Stimulated activated naive CD4-positive, alpha-beta T cell (primary cell): ENCODE measurements around the gene KRTAP10-8.
"Not testable (repeated sequence)": the region's sequence is repeated elsewhere in the genome, so short reads cannot be mapped to it uniquely, and the experiment has no call there.

Experiments
- DNase-seq, 6 experiments: peaks; one replicate each; lab custom pipeline; 2025; lab: John Stamatoyannopoulos, UW

KRTAP10-8 gene

DNA sequence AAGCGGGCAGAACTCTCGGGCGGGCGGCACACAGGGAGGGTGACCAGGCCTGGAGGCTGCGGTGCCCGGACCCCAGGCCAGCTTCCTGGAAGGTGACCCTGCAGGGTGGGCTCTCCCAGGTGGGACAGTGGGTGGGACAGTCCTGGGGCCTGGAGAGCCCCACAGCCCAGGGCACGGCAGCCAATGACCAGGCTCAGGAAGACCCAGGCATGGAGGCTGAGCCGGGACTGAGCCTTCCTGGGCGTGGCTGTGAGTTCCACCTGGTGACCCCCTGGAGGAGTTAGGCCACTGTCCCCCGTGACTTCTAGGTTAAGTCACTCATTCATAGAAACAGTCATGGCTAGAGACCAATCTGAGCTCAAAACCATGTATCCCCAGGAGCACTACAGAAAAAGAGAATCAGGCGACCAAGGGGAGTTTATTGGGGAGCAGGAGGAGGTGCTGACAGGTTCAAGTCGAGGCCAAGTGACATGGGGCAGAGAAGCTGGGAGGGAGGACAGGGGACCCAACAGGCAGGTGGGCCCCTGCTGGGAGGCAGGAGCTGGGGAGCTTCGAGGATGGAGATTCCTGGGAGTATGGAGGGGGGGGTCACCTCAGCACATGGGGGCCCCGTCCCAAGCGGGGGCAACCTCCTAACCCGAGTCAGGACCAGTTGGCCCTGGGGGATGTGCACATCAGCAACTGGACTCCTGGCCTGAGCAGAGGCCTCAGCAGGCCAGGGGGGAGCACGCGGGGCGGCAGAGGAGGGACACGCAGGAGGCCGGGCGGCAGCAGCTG is 32.6 kb upstream of the KRTAP10-8 start:
- no peak for DNase-seq

DNA sequence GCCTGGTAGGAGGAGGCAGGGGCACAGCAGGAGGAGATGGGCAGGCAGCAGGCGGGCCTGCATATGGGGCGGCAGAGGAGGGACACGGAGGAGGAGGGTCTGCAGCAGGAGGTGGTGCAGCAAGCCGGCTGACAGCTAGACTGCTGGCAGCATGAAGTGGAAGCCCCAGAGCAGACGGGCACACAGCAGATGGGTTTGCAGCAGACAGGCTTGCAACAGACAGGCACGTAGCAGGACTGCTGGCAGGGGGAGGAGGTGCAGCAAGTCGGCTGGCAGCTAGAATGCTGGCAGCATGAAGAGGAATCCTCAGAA is 32.1 kb upstream of the KRTAP10-8 start:
- DNase-seq = no peak

DNA sequence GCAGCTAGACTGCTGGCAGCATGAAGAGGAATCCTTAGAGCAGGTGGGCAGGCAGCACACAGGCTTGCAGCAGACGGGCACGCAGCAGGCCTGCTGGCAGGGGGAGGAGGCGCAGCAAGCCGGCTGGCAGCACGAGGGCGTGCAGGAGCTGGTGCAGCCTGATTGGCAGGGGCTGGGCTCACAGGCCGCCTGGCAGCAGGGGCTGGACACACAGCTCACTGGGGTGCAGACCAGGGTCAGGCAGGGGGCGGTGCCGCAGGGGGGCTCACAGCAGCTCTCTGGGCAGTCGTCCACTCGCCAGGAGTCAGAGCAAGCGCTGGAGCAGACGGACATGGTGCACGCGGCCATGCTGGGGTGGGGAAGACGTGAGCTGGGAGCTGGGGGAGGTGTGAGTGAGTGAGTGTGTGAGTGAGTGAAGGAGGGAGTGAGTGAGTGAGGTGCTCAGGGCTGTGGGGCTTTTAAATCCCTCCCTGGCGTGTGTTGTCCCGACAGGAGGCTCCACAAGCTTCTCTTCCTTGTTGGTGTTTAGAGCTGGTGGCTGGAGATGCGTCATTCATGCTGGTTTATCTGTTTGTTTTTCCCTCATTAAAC is 31.6 kb upstream of the KRTAP10-8 start, which contains the start of gene KRTAP10-5:
Gene KRTAP10-5 (minus strand): TSS at position 374 of the 591 bp plus-strand sequence. CDS start 26 bp downstream, at position 348.
- DNase-seq = not testable (repeated sequence)

DNA sequence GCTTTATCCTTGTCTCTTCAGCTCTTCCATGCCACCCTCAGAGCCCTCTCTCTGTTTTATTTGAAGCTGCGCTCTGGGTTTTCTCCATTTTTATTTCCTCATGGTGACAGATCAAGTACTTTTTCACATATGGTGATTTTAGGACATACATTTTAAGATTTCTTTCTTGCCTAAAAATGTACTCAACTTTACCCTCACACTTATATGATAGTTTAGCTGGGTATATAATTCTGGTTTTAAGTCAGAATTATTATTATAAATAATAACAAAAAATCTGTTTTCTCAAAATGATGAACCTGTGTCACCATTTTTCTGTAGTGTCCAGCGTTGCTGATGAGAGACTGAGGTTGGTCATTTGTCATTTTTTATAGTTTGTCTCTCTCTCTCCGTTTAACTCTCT is 30.7 kb upstream of the KRTAP10-8 start:
- no peak for DNase-seq

DNA sequence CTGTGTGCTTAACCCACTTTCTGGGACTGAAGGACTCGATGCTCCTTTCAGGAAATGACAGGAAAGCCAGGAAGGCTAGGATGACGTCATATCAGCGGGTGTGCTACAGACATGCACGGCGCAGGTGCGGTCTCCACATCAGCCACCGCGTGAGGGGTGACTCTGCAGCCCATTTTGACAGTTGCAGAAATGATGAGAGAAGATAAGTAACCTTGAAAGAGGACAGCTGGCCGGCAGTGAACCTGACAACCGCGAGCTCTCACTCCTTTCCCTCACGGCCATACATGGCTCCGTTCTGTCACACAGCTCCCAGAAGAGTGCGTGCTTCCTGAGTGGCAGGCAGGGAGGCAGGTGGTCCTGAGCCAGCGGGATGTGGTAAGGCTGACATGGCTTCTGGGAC is 29.8 kb upstream of the KRTAP10-8 start:
- DNase-seq = no peak

DNA sequence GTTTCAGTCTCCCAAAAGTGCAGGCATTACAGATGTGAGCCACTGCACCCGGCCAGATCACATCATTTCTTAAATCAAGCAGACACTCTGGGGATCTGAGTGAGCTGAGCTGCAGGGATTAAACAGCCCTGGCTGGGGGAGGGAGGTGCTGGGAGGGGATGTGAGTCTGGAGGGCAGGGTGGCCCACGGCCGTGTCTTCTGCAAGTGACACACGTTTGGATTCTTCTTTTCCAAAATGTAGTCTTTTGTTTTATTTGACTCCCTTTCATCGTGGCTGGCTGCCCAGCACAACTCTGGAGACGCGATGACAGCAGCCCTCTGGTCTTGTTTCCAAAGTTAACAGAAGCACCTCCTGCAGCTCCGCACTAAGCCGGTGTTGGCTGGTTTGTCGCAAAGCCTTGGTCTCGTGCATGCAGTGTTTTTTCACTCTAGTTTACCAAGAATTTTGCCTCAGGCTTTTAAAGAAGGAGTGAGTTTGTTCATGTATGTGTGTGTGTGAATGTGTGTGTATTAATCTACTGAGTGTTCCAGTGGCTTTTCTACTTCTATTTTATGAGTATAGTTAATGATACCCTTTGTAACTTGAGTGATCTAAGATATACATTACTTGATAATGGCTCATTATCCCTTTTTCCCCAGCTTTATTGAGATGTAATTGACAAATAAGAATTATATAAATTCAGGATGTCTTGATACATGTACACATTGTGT is 28.6 kb upstream of the KRTAP10-8 start:
- no peak for DNase-seq

DNA sequence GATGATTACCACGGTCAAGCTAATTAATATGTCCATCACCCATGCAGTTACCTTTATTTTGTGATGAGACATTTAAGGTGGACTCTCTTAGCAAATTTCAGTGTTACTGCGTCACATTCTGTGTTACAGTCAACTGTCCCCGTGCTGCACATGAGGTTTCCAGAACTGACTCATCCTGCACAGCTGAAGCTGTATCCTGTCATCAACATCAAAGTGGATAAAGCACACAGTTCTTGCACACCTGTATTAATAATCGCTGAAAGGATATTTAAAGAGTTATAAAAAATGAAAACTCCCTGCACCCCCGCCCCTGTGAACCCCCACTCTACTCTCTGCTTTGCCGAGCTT is 28.1 kb upstream of the KRTAP10-8 start:
- no peak for DNase-seq

DNA sequence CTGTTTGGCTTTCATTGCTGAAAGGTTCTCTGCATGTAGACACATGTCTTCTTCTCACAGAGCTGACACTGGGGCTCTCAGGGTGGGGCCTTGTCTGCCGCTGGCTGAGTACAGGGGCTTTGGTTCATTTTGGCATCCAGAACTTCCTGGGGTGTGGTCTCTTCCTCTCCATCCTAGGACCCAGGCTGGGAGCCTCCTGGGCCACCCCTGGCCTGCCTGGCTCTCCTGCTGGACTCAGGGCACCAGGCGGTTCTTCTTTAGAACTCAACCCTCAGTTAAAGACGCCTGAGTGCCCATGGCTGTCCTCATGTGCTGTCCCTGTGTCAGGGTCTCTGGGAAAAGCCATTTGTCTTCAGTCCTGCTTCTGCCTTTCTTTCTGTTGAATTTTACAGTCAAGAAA is 26.0 kb upstream of the KRTAP10-8 start:
- no peak for DNase-seq

DNA sequence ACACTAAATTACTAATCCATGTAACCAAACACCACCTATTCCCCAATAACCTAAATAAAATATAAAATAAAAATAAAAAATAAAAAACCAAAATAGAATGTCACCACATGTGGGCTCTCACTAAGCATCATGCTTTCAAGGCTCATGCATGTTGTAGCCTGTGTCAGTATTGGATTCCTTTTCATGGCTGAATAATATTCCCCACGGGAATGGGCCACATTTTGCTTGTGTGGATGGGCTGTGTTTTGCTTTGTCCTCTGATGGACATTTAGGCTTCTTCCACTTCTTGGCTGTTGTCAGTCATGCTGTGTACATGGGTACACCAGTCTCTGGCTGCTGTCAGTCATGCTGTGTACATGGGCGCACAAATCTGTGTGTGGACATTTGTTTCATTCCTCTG is 22.8 kb upstream of the KRTAP10-8 start:
- DNase-seq = no peak

DNA sequence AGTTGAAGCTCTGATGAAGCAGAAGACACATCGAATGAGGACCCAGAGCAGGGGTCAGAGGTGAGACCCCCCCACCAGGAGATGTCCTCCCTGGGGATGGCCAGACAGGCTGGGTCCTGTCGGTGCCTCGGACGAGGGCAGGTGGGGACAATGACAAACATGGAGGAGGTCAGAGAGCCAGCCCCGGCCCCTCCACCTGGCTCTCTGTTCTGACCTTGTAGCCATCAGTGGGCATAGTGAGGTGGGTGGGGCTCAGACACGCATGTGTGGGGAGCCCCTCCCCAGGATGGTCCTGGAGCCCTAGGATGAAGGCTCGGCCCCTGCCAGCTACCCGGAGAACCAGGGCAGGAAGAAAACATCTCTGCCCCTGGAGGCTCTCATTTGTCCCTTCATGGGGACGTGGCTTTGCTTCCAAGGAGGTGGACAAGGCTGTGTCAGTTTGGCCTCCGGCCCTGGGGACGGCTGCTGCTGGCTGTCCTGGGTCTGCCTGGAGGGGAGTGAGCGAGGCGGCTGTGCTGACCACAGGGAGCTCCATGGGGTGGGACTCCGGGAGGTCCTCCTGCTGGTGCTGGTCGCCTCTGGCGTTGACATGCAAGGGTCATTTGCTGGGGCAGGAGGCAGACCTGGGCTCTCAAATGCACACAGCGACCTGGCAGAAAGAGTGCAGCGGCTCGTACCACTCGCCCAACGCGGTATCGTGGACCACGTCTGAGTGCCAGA is 22.1 kb upstream of the KRTAP10-8 start:
- no peak for DNase-seq

DNA sequence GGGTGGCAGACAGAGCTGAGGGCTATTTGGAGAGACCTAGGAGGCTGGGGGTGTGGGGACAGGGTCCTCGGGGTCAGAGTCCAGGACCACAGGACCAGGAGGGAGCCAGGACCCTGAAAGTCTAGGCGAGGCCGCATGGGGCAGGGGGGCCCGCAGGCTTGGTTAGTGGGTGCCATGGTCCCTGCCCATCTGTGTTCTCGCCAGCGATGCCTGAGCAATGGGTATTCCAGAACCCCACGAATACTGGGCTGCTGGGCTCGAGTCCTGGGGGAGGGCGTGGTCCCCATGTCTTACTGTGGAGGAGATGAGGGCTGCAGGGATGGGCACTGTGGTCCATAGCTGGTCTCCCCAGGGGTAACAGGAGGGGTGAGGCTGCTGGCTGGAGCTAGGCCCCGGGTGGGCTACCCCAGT is 21.6 kb upstream of the KRTAP10-8 start:
- DNase-seq = no peak

DNA sequence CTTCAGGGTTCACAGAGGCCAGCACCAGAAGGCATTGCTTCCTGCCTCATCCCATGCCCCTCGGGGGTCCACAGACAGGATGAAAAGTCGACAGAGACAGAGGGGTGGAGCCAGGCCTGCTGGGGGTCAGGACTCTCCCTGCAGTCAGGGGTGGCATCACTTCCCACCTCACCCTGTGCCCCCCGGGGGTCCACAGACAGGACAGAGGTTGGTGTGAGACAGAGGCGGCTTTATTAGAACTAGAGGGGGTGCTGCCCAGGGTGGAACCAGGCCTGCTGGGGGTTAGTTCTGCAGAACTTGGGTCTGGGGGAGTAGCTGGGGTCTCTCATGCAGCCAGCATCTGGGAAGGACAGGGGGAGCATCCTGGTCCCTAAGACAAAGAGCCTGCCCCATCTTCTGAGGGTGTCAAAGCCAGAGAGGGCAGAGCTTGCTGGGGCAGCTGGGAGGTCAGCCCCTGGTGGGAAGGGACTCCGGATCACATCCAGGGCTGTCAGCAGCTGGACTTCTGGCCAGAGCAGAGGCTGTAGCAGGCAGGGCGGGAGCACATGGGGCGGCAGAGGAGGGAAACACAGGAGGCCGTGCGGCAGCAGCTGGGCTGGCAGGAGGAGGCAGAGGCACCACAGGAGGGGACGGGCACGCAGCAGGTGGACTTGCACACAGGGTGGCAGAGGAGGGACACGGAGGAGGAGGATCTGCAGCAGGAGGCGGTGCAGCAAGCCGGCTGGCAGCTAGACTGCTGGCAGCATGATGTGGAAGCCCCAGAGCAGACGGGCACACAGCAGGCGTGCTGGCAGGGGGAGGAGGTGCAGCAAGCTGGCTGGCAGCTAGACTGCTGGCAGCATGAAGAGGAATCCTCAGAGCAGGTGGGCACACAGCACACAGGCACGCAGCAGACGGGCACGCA is 20.7 kb upstream of the KRTAP10-8 start:
- not testable (repeated sequence) for DNase-seq

DNA sequence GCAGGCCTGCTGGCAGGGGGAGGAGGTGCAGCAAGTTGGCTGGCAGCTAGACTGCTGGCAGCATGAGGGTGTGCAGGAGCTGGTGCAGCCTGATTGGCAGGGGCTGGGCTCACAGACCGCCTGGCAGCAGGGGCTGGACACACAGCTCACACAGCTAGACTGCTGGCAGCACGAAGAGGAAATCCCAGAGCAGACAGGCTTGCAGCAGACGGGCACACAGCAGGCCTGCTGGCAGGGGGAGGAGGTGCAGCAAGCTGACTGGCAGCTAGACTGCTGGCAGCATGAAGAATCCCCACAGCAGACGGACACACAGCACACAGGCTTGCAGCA is 20.1 kb upstream of the KRTAP10-8 start:
- not testable (repeated sequence) for DNase-seq

DNA sequence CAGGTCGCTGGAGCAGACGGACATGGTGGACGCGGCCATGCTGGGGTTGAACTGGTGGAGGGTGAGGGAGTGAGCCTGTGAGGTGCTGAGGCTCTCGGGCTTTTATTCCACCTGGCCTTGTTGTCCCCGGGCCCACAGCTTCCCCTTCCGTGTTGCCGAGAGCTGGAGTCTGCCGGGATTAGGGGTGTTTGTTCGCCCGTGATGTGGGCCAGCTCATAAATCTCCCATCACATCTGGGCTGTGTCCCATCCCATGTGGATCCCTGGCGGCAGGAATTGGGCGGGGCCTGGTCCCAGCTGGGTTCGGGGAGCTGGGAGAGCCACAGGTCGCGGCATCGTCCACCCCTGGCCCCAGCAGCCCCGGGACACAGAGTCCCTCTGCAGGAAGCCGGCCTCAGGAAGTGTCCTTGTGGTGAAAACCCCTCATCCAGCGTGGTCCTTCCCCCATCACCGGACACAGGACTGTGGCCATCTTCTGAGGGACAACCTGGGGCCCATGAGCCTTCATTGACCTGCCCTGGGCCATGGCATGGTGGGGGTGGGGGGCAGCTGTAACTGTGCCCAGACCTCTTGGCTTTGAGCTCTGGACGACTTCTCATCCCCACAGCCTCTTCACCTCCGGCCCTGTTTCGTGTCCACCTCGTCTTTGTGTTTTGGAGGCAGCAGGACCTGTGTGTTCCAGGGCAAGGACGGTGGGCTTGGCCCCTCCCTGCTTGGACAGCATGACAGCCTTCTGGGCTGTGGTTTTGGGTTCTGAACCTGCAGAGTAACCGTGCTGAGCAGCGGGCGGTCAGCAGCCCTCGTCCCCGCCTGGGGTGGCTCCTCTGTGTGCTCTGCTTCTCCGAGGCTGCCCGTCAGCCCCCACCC is 19.2 kb upstream of the KRTAP10-8 start, which contains the start of gene KRTAP10-6:
Gene KRTAP10-6 (minus strand): TSS at position 60 of the 866 bp plus-strand sequence. CDS start 21 bp downstream, at position 39.
- no peak for DNase-seq

DNA sequence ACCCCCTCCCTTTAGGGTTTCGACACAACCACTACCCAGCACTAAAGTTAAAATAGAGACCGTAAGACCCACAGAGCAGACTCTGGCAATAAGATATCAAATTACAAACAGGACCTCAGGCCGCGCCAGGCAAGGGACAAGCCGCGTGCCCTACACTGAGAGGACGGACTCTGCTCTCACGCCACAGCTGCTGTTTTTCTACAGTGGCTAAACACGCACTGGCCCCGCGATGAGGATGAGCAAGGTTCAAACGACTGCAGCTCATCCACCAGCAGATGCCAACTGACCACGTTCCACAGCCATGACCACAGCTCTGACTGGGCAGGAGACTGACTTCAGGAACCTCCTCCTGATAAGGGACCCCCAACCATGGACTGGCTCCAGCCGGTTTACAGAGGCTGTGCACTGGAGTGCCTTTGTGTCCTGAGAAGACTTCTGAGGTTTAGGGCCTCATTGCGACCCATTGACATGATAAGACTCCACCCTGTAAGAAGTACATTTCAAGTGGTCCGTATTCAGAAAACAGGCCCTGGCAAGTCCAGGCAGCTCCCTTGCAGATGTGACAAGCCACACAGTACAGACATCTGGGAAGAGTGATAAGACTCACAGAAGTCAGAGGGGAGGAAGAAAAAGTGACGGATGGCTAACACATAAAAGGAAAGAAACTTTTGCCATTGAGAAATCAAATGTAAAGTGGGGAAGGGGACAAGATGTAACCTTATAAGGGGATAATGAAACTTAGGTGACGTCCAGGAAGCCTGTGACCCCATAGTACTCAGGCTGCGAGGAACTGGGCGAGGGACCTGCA is 18.1 kb upstream of the KRTAP10-8 start:
- no peak for DNase-seq

DNA sequence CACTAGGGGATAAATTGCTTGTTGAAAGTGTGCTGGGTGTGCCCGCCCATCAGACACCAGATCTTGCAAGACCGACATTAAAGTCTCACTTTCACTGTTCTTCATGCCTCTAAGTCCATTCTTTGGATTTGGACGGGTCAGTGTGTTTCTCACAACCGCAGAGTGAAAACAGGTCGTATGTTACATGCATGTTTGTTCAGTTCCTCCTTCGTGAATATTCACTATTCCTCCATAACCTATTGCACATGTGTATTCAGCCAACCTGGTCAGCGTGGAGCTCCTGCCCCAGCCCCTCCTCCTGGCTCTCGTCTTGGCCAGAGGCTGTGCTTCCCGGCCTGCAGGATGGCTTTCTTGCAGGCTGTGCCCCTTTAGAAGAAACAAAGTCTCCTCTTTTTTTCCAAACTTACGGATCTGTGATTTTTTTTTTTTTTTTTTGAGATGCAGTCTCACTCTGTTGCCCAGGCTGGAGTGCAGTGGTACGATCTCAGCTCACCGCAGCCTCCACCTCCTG is 17.4 kb upstream of the KRTAP10-8 start:
- DNase-seq = no peak

DNA sequence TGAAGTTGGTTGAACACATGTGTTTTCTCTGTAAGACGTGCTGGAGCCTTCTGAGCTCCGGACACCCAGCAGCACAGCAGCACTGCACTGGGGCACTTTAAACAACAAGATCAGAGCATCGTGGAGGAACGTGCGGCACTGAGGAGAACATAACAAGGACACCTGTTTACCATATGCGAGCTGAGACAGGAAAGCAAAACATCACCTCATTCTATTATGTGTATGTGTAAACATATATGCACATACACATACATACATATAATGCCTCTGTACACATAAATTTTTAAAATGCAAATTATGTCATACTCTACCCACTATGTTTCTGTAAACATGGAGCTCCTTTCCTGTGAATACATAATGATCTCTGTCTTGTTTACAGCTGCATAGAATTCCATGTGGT is 16.4 kb upstream of the KRTAP10-8 start:
- DNase-seq = no peak

DNA sequence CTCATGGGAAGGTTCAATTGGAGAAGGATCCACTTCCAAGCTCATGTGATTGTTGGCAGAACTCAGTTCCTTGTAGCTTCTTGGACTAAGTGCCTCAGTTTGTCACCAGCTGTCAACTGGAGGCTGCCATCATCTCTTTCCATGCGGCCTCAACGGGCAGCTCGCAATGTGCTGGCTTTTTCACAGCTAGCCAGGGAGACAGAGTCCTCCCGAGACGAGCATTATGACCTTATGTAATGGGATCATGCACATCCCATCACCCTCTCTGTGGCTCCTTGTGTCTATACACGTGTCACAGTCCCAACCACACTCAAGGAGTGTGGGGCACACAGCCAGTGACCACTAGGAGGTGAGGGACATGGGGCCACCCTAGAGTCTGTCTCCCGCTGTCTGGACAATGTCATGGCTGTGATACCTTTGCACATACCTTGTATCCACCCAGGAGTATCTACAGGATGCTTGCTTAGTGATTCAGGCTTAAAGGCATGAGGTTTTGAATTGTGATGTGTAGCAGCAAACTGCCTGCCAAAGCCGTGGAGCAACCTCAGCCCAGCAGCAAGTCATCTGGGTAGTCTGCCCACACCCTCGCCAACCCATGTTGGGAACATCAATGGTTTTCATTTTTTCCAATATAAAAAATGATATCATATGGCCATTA is 15.7 kb upstream of the KRTAP10-8 start:
- DNase-seq = no peak

DNA sequence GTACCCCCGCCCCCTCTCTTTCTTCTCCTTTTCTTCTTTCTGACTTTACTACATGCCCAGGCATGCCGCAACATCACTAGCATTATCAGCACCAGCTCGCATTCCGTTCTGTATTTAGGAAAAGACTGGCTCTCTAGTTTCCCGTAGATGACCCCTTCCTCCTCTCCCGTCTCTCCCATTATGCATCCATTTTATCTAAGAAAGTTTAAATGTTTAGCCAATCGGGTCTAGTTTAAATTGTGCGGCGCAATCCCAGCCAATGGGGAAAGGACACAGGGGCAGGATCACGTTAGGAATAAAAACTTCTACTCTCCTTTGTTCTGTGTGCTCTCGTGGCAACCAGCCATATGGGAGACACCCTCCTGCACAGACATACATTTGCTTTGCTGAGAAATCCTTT is 13.8 kb upstream of the KRTAP10-8 start:
- DNase-seq = no peak
